GM21447 (cell line): Measurements from ENCODE around the gene DCDC2C.

Source experiments
- ATAC-seq: cut with Tn5 transposase; IDR thresholded peaks from one replicate; pipeline ENCODE4 v1.9.1; 2021; ENCODE audit not compliant: unreplicated experiment

DCDC2C gene

GRCh38 chr2:3742743-3743508 lies 39.6 kb downstream of the DCDC2C start:
- ATAC-seq = no peak

- ATAC-seq = no peak
Measured at GRCh38 chr2:3743951-3744555, 40.7 kb downstream of the DCDC2C start.

GRCh38 chr2:3745920-3746319 lies 42.5 kb downstream of the DCDC2C start:
- no peak for ATAC-seq

GRCh38 chr2:3747032-3747654 lies 43.8 kb downstream of the DCDC2C start:
- ATAC-seq = no peak

DNA sequence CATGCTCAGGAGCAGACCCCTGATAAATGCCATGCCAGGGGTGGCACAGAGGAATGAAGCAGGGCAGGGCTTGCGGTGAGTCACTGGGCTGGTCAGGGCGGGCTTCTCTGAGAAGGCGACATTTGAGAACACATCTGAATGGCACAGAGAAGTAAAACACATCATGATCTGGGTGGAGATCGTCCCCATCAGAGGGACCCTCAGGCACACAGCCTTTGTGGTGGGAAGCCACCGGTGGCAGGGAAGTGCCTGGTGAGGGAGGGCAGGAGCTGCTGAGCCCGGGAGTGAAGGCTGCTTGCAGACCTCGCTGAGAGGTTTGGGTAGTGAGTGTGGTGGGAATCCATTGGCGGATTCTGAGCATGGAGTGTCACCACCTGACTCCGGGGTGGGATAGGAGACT lies 44.5 kb downstream of the DCDC2C start:
- no peak for ATAC-seq

DNA sequence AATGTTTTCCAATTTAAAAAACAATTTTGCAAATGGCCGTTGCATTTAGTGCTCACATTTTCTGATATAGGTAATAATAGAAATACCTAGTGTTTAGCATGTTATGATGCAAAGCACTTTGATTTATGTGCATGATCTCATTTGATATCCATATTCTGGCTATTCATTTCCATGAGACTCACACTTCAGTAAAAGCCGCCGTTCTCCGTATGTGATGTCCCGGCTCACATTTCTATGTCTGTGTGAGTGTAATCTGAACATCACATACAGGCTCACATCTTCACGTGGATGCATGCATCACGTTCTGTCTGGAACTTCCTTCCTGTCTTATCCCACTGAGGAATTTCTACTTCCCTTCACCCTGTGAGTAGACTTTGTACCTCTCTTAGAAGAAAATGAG lies 45.8 kb downstream of the DCDC2C start:
- ATAC-seq = no peak

DNA sequence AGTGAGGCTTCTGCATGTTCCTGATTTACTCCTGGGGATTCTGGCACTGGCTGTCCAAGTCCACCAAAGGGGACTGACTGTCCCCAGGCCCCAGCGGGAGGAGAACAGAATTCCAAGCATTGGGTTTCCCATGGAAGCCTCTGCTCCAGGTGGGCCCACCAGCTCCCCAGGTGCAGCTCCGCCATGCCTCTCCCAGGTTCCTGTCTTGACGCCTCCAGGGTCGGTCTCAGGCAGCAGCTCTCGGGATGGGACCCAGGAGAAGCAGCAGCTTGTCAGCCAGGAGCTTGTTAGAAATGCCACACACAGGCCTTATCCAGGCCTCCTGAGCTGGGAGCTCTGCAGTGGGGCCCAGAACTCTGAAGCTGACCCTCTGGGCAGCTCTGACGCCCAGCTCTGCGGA lies 47.9 kb downstream of the DCDC2C start:
- no peak for ATAC-seq

- no peak for ATAC-seq
Measured at GRCh38 chr2:3751806-3752205, 48.4 kb downstream of the DCDC2C start.

DNA sequence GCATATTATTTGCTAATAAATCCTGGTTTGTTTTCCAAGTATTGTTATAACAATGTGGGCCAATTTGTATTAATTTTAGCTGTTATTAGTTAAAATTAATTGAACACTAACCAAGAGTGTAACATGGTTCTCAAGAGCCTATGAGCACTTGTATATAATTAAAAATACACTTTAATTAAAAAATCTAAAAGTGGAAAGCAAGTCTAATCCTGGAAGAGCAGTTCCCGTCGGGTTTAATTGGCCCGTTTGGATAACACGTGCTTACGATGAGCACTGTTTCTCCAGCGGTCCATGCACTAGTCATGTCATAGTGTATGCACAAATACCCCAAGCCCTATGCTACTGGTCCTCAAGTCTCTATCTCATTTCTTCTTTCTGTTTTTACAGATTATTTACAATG lies 49.0 kb downstream of the DCDC2C start:
- ATAC-seq = no peak

GRCh38 chr2:3753561-3753960 lies 50.2 kb downstream of the DCDC2C start:
- ATAC-seq = no peak

DNA sequence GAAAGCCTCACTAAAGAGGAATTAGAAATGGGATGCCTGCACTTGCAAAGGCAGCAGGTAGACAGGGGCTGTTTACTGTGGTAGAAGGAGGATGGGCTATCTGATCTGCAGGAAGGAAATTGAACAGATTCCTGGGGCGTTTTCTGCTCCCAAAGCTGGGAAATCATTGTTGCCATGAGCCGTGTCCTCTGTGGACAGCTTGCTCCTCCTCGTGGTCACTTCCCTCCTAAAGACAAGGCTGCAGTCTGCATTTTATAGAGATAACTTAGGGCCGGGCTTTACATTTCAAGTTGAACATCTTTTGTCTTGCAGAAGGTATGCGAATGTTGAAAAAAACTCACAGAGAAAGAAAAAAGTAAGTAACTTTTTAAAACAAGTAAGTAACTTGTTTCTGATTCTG lies 50.9 kb downstream of the DCDC2C start:
- ATAC-seq = no peak

- ATAC-seq = no peak
Measured at GRCh38 chr2:3754795-3755194, 51.4 kb downstream of the DCDC2C start.

DNA sequence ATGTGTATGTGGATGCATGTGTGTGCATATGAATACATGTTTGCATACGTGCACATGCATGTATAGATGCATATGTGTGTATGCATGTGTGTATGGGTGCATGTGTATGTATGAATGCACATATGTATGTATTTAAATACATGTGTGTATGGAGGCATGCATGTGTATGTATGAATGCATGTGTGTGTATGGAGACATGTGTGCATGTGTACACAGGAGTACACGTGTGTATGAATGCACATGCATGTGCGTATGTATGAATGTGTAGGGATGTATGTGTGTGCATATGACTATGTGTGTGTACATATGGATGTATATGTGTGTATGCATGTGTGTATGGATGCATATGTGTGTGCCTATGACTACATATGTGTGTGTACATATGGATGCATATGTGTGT lies 51.9 kb downstream of the DCDC2C start:
- no peak for ATAC-seq

DNA sequence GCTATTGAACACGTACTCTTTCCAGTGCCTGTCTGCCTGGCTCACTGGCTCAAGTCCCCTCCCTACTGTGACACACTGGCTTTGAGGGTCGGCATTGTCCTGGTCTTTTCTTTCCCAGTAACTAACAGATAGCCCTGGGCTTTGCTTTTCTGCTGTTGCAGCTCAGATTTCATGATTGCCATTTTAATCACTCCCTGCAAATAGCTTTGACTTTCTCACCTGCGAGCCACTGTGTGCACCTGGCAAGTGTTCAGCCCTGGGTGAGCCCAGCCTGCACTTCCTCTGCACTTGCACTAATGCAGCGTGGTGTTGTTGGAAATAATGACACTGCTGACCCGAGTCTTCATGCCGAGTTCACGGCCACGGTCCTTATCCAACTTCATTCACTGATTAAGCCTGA lies 52.9 kb downstream of the DCDC2C start:
- no peak for ATAC-seq

DNA sequence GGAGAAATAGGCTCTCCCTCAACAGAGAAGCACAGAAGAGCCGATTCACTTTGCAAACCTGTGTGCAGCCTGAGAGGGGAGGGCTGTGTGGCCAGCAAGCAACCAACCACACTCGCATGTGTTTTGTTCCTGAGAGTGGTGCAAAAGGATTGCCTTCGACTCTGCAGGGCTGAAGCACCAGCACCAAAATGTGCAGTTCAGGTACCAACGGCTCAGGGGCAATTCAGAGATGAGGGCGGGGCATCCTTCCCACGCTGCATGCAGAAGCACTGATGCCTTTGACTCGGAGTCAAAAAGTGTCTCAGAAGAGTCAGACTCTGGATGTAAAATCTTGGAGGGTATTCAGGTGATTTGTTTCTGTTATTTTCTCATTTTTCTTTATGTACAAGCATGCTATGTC lies 55.5 kb downstream of the DCDC2C start:
- no peak for ATAC-seq

DNA sequence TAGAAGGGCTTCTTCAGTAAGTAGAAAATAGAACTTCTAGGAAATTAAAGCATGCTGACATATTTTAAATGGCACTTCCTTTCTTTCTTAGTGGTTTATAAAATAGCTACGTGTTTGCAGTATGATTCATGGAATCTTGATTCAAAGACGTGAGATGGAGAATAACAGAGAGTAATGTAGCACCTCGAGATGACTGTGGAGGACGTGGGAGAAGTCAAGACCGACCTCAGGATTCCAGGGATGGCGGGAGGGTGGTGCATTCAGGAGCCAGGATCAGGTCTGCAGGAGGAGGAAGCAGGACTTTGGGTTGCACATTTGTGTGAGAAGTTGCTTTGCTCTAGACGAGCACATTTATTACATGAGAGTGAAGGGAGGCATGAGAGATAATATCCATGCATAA lies 56.0 kb downstream of the DCDC2C start:
- ATAC-seq = no peak

DNA sequence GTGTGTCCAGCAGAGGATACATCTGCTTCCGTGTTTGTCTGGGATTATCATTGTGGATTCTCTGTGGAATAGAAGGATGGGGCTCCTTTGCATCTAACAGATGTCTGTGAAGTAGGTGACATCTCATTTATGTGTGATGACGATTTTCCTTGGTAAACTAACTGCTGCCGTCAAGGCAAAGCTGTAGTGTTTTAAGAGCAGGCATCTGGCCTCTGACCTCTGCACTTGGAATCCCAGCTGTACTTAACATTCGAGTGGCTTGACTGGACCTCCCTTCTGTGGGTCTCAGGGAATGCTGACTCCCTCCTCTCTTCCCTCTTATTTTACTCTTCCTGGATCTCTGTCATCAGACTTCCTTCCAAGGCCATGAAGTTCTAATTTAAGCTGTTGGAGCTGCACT lies 56.4 kb downstream of the DCDC2C start:
- no peak for ATAC-seq

- no peak for ATAC-seq
Measured at GRCh38 chr2:3761272-3761671, 57.9 kb downstream of the DCDC2C start.

DNA sequence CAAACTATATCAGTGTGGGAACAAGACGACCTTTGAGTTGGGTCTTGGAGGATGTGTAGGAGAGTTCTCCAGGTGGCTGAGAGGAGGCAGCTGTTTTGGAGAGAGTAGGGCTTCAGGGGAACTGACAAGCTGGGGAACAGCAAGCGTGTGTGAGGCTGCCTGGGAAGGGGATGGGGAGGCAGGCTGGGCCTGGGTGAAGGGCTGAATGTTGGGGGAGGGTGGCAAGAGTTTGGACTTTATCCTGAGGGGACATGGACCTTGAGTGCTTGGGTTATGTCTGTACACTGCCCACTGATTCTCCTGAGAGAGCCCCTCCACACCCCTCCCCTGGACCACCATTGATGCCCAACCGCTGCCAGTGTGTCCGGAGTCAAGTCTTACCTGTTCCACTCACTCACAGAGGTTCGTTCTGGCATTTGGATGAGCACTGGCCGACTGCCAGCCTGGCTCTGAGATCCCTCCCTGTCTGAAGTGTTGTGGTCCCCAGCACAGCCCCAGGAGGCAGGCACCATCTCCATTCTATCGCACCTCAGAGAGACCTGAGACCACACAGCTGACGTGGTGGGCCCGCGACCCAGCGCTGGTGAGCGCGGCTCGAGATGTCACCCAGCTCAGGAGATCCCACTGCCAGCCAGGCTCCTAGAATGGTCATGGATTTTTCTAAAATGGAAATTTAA lies 59.5 kb downstream of the DCDC2C start:
- ATAC-seq = no peak

DNA sequence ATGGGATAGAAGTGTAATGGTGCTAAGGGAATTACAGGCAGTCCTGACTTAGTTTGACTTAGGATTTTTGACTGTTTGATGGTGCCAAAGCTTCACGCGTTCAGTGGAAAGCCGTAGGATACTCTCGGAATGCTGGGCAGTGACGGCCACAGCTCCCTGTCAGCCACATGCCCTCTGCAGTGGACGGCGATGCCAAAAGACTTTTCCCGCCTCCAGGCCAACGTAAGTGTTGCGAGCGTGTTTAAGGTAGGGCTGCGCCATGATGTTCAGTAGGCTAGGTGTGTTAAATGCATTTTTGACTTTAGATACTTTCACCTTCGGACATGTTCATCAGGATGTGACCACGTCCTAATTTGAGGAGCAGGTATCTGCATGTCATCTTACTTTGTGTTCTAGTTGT lies 63.4 kb downstream of the DCDC2C start:
- ATAC-seq = no peak

GRCh38 chr2:3768960-3769765 lies 65.8 kb downstream of the DCDC2C start:
- ATAC-seq = no peak
